Activated B cell treated with CpG ODN at 0.5 μM for 24 hours (primary cell): ENCODE data around the gene MAP3K21. TPM values are rescaled to one million over a fixed set of nuclear protein-coding genes. Genes with fewer than 3 reads are reported as not detected.

Experiments used
- ATAC-seq: fragments of 200-7000 bp; cut with Tn5 transposase; one replicate; pipeline ENCODE4 v1.10.0; 2021; ENCODE audit warnings: low read depth, mild to moderate bottlenecking, moderate library complexity
- CTCF ChIA-PET: fragments of 350-600 bp; sonication (Branson Sonifier 250); formaldehyde crosslinking; loops from one replicate; lab custom pipeline; 2021; ENCODE audit warnings: antibody characterized with exemption; lab: Charles Lee
- POLR2A ChIA-PET: fragments of 350-600 bp; sonication (Branson Sonifier 250); formaldehyde crosslinking; loops from one replicate; lab custom pipeline; 2021; ENCODE audit warnings: antibody characterized with exemption; lab: Charles Lee
- DNase-seq: peaks from one replicate; pipeline ENCODE4 v3.0.0; 2022
- H3K27ac Mint-ChIP-seq: one replicate; pipeline ENCODE4 v1.8.0; 2020; ENCODE audit warnings: mixed read lengths
- H3K27me3 Mint-ChIP-seq: one replicate; pipeline ENCODE4 v1.8.0; 2021; ENCODE audit warnings: mixed read lengths
- H3K36me3 Mint-ChIP-seq: one replicate; pipeline ENCODE4 v1.8.0; 2021; ENCODE audit warnings: low read depth, mixed read lengths
- H3K4me1 Mint-ChIP-seq: one replicate; pipeline ENCODE4 v1.8.0; 2021; ENCODE audit warnings: mixed read lengths
- H3K4me3 Mint-ChIP-seq: one replicate; pipeline ENCODE4 v1.8.0; 2020; ENCODE audit warnings: mild to moderate bottlenecking, mixed read lengths
- H3K9me3 Mint-ChIP-seq: one replicate; pipeline ENCODE4 v1.8.0; 2020; ENCODE audit warnings: mixed read lengths
- CTCF ChIP-seq: fragments of 200-600 bp; IDR thresholded peaks from one replicate; pipeline ENCODE4 v1.8.0; 2022; ENCODE audit warnings: antibody characterized with exemption, mild to moderate bottlenecking
- intact Hi-C: fragments of 100-400 bp; cut with micrococcal nuclease; formaldehyde crosslinking; loops from one replicate; pipeline ENCODE4 v1.15.1; 2024
- total RNA-seq: library from RNA; stranded (reverse); gene quantifications from 2 replicates; pipeline ENCODE4 v1.2.3, GENCODE V29; 2022

Gene MAP3K21
- total RNA-seq, 1 donor from 2014 or later, result 1.5 TPM

- Mint-ChIP-seq H3K4me3 (no peak overlapping the region), H3K9me3 (no peaks in the 10 kb centered on the region), H3K27me3 (no peaks in the 10 kb centered on the region), H3K36me3 (no peaks in the 10 kb centered on the region), H3K4me1 (no peaks in the 10 kb centered on the region), H3K27ac (no peak overlapping the region)
- no peak for ATAC-seq
- POLR2A ChIA-PET, result no interaction called here
- intact Hi-C loops, result no loop called here
- CTCF ChIA-PET, result interaction anchor here (0.9 kb wide), 1 partner anchor 699 kb away, joined by 3 read pairs; no protein-coding TSS in a partner anchor
- DNase-seq, result no peak
- no peak for TF ChIP-seq CTCF
These were observed 39.7 kb downstream of the MAP3K21 start for GRCh38 chr1:233367057-233367803.

GRCh38 chr1:233368106-233368788, 40.7 kb downstream of the MAP3K21 start:
- no peak for TF ChIP-seq CTCF
- H3K27me3 Mint-ChIP-seq, result no peaks in the 10 kb centered on the region
- H3K4me1 Mint-ChIP-seq, result no peaks in the 10 kb centered on the region
- H3K36me3 Mint-ChIP-seq, result no peaks in the 10 kb centered on the region
- intact Hi-C loops, result no loop called here
- ATAC-seq (no peak), DNase-seq (no peak)
- H3K9me3 Mint-ChIP-seq, result no peaks in the 10 kb centered on the region
- ChIA-PET POLR2A (no interaction called here), CTCF (no interaction called here)
- H3K27ac Mint-ChIP-seq, result no peak overlapping the region
- no peak overlapping the region for H3K4me3 Mint-ChIP-seq

- H3K36me3 Mint-ChIP-seq, result no peaks in the 10 kb centered on the region
- ATAC-seq (no peak), DNase-seq (no peak)
- no peak for TF ChIP-seq CTCF
- H3K4me3 Mint-ChIP-seq, result no peak overlapping the region
- intact Hi-C loops, result no loop called here
- ChIA-PET CTCF (no interaction called here), POLR2A (no interaction called here)
- no peak overlapping the region for H3K27ac Mint-ChIP-seq
- H3K9me3 Mint-ChIP-seq, result no peaks in the 10 kb centered on the region
- no peaks in the 10 kb centered on the region for H3K4me1 Mint-ChIP-seq
- H3K27me3 Mint-ChIP-seq, result no peaks in the 10 kb centered on the region
These were observed 41.2 kb downstream of the MAP3K21 start for GRCh38 chr1:233368789-233369130.

GRCh38 chr1:233372218-233373120, 44.9 kb downstream of the MAP3K21 start:
- CTCF ChIA-PET, result no interaction called here

More at GRCh38 chr1:233372218-233373120, 44.9 kb downstream of the MAP3K21 start:
- no peak for TF ChIP-seq CTCF
- POLR2A ChIA-PET, result no interaction called here
- Mint-ChIP-seq H3K4me1 (no peaks in the 10 kb centered on the region), H3K27ac (no peak overlapping the region), H3K27me3 (no peaks in the 10 kb centered on the region), H3K9me3 (no peaks in the 10 kb centered on the region), H3K36me3 (no peaks in the 10 kb centered on the region), H3K4me3 (no peak overlapping the region)
- no peak for DNase-seq
- no peak for ATAC-seq
- intact Hi-C loops, result no loop called here
